Fibroblast of mammary gland (primary cell): Measurements from ENCODE around the gene NUP214.
"Not testable (repeated sequence)": the region's sequence is repeated elsewhere in the genome, so short reads cannot be mapped to it uniquely, and the experiment has no call there.

ENCODE experiments used
- DNase-seq: peaks from one replicate; pipeline ENCODE4 v3.0.0-alpha.2; 2010; ENCODE audit warnings: low read depth
- H3K4me3 ChIP-seq: 2 replicates; pipeline ENCODE4 v1.5.1; 2011; ENCODE audit warnings: low read depth, mild to moderate bottlenecking, low read length, moderate library complexity; ENCODE audit not compliant: control insufficient read depth
- TF ChIP-seq, protein P1 (sequence below): conservative IDR thresholded peaks from 2 replicates; pipeline ENCODE4 v1.5.1; 2011; ENCODE audit warnings: low read depth, low read length, inconsistent platforms; ENCODE audit not compliant: control insufficient read depth, insufficient read depth

Gene NUP214

DNA sequence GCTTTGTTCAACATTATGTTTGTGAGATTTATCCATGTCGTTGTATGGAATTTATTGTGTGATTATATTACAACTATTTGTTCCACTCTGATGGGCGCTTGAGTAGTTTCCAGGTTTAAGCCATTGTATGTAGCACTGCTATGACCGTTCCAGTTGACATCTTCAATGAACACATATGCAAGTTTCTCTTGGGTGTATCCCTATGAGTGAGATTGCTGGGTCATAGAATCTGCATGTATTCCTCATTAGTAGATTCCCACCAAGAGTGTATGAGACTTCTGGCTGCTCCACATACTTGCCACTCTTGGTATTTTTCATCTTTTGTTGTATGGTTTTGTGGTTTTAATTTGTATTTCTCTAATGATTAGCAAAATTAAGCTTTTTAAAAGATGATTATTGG lies 22.9 kb downstream of the NUP214 start:
- TF ChIP-seq, protein P1, sequence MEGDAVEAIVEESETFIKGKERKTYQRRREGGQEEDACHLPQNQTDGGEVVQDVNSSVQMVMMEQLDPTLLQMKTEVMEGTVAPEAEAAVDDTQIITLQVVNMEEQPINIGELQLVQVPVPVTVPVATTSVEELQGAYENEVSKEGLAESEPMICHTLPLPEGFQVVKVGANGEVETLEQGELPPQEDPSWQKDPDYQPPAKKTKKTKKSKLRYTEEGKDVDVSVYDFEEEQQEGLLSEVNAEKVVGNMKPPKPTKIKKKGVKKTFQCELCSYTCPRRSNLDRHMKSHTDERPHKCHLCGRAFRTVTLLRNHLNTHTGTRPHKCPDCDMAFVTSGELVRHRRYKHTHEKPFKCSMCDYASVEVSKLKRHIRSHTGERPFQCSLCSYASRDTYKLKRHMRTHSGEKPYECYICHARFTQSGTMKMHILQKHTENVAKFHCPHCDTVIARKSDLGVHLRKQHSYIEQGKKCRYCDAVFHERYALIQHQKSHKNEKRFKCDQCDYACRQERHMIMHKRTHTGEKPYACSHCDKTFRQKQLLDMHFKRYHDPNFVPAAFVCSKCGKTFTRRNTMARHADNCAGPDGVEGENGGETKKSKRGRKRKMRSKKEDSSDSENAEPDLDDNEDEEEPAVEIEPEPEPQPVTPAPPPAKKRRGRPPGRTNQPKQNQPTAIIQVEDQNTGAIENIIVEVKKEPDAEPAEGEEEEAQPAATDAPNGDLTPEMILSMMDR = no peak
- H3K4me3 ChIP-seq = no peak overlapping the region

DNA sequence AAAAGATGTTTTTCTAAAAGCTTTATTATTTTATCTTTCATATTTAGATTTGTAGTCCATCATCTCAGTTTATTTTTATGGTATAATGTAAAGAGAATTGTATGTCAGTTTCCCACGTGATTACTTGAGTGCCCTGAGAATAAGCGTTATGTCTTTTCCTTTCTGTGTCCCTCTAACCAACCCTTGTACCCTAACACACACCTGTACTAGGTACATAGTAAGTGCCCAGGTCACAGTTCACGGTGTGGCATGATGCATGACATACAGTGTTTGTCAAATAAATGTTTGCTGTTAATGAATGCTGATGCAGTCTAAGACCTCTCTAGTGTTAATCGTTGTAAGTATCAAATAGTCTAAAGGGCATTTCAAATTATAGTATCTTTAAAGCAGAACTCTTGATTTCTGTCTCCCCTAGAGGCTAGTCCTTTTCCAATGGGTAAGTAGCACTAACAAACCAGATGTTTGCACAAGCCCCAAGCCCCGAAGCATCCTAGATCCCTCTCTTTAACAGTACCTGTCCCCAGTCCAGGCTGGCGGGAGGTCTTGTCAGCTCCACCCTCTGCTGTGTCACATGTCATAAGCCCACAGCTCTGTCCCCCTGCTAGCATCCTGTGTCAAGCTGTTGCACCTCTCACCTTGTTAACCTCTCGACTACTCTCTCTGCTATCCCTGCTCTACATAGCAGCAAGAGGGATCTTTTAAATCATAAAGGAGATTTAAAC lies 23.7 kb downstream of the NUP214 start:
- no peak overlapping the region for H3K4me3 ChIP-seq
- DNase-seq = no peak
- TF ChIP-seq, protein P1 = no peak

More for the DNA sequence above, 22.9 kb downstream of the NUP214 start:
- no peak for DNase-seq

DNA sequence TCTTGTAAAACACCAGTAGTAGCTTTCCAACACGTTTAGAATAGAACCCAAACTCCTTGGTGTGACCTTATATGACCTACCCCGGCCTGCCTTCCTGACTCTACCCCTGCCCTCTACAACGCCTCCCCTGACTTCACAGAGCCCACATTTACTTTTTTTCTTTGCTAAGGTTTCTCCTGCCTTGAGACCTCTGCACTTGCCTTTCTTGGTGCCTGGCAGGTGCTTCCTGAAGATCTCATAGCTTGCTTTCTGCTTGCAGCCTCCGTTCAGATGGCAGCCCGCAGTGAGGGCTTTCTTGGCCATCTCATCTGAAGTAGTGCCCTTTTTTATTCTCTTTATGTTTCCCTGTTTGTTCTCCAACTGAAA lies 24.3 kb downstream of the NUP214 start:
- TF ChIP-seq, protein P1 = no peak
- no peak for DNase-seq
- H3K4me3 ChIP-seq = no peak overlapping the region

DNA sequence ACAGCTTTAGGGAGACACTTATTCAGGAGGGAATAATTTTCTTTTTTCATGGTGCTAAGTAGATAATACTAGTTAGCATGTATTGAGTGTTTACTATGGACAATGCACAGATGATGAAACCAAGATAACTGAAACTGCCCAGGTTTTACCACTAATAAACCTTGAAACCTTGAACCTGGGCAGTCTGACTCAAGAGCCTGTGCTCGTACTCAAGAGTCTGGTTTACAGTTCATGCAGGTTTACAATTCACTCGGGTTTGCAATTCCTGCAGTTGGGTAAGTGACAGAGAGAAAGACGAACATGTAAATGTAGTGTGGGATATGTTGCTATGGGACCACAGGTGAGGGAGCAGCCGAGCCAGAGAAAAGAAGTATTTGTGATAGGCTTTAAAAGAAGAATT lies 28.2 kb downstream of the NUP214 start:
- H3K4me3 ChIP-seq = no peak overlapping the region
- TF ChIP-seq, protein P1 = no peak
- DNase-seq = no peak

DNA sequence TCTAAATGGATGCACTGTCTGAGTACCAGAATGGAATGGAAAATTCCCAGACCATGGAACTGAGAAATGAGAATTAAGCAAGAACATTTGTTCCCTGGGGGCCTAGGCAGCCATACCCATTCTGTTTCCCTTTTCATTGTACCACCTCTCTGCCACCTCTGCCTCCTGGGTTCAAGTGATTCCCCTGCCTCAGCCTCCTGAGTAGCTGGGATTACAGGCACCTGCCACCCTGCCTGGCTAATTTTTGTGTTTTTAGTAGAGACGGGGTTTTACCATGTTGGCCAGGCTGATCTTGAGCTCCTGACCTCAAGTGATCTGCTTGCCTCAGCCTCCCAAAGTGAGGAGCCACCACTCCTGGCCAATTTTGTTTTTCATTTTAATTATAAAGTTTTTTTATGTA lies 33.3 kb downstream of the NUP214 start:
- not testable (repeated sequence) for H3K4me3 ChIP-seq, DNase-seq

DNA sequence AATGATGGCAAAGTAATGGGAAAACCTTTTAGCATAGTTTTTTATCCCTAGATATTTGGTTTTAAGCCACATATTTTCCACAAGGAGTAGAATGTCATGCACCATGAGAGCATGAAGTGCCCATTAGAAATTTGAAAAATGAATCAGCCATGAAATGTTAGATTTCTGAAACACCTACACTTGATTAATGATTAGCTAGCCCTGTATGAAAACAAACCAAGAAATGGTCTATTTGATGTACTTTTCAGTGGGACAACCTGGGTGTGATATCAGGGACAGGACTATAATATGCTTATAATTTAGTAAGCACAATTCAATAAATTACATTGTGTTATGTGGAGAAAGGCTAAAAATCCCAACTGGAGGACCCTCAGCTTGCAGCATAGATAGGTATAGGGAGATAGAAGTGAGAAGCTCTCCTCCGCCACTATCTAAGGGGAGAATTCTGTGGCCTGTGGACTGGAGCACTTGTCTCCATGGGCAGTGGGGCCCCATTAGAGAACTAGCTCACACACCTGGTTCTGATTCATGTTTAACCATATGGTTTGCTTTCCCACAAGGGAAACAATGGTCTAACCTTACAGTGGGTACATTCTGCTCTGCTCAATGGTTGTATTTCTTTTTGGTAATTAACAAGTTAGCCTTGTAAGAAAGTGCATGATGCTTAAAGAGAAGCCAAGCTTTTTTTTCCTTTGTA lies 35.2 kb downstream of the NUP214 start:
- no peak overlapping the region for H3K4me3 ChIP-seq
- no peak for DNase-seq
- TF ChIP-seq, protein P1 = no peak

DNA sequence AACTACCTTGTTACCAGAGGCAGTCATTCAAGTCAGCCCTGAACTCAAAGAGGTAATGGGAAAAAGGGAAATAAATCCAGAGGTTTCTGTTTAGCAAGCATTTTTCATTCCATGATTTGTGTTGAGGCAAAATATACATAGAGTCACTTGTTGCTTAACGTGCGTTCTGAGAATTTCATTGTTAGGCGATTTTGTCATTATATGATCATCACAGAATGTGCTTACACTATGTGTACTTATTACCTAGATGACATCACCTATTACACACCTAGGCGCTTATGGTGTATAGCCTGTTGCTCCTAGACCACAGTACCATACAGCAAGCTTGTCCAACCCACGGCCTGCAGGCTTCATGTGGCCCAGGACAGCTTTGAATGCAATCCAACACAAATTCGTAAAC lies 36.2 kb downstream of the NUP214 start:
- TF ChIP-seq, protein P1 = no peak
- DNase-seq = no peak
- H3K4me3 ChIP-seq = no peak overlapping the region
